SK-N-SH (cell line): ENCODE data around the gene DGUOK.

ENCODE experiments used
- ELF1 ChIP-seq: IDR thresholded peaks from 2 replicates; pipeline ENCODE4 v1.4.0; 2012
- MAX ChIP-seq: IDR thresholded peaks from 2 replicates; pipeline ENCODE4 v1.4.0; 2012; ENCODE audit warnings: low read depth
- RFX5 ChIP-seq: IDR thresholded peaks from 2 replicates; pipeline ENCODE4 v1.6.1; 2012; ENCODE audit warnings: mild to moderate bottlenecking, improper control_type of control experiment, low read length
- SIN3A ChIP-seq: IDR thresholded peaks from 2 replicates; pipeline ENCODE4 v1.6.1; 2012; ENCODE audit warnings: low read depth, mild to moderate bottlenecking, low read length, moderate library complexity, borderline replicate concordance
- USF1 ChIP-seq: IDR thresholded peaks from 2 replicates; pipeline ENCODE4 v1.4.0; 2012; ENCODE audit warnings: low read depth, borderline replicate concordance

GRCh38 chr2:73894475-73894850 lies 32.2 kb upstream of the DGUOK start:
- TF ChIP-seq RFX5 (no peak), ELF1 (no peak), USF1 (no peak), SIN3A (no peak), MAX (no peak)
